HepG2 (cell line): ENCODE data around the gene LYST.

ENCODE experiments used
- CTCF ChIP-seq: sonication (generic); formaldehyde crosslinking; IDR thresholded peaks from 2 replicates; pipeline ENCODE4 v1.5.0; 2020; ENCODE audit warnings: mild to moderate bottlenecking, missing genetic modification reagents, moderate library complexity
- EP300 ChIP-seq, 3 experiments: sonication (generic) in 1 of 3; formaldehyde crosslinking in 1 of 3; IDR thresholded peaks; 2 replicates each; pipeline versions ENCODE4 v1.5.1 to v1.6.1; 2011 to 2020; ENCODE audit warnings: low read depth in 2 of 3, low read length in 2 of 3, borderline replicate concordance in 1 of 3, improper control_type of control experiment in 1 of 3, mild to moderate bottlenecking in 1 of 3, missing genetic modification reagents in 1 of 3, moderate library complexity in 1 of 3
- NCOA2 ChIP-seq: sonication (generic); formaldehyde crosslinking; IDR thresholded peaks from 2 replicates; pipeline ENCODE4 v1.8.0; 2022; ENCODE audit warnings: inconsistent platforms
- NR2F1 ChIP-seq, 2 experiments: fragments of 450-650 bp in 1 of 2; formaldehyde crosslinking in 1 of 2; IDR thresholded peaks; 2 replicates each; pipeline versions ENCODE4 v1.5.0 to v1.6.1; 2016 to 2020; ENCODE audit warnings: mild to moderate bottlenecking in 1 of 2, missing compliant biosample characterization in 1 of 2, missing genetic modification reagents in 1 of 2, moderate library complexity in 1 of 2
- U2AF1 ChIP-seq: fragments of 200-400 bp; formaldehyde crosslinking; optimal IDR thresholded peaks from 2 replicates; pipeline ENCODE3; 2017; ENCODE audit warnings: mild to moderate bottlenecking, low read depth, low read length

DNA sequence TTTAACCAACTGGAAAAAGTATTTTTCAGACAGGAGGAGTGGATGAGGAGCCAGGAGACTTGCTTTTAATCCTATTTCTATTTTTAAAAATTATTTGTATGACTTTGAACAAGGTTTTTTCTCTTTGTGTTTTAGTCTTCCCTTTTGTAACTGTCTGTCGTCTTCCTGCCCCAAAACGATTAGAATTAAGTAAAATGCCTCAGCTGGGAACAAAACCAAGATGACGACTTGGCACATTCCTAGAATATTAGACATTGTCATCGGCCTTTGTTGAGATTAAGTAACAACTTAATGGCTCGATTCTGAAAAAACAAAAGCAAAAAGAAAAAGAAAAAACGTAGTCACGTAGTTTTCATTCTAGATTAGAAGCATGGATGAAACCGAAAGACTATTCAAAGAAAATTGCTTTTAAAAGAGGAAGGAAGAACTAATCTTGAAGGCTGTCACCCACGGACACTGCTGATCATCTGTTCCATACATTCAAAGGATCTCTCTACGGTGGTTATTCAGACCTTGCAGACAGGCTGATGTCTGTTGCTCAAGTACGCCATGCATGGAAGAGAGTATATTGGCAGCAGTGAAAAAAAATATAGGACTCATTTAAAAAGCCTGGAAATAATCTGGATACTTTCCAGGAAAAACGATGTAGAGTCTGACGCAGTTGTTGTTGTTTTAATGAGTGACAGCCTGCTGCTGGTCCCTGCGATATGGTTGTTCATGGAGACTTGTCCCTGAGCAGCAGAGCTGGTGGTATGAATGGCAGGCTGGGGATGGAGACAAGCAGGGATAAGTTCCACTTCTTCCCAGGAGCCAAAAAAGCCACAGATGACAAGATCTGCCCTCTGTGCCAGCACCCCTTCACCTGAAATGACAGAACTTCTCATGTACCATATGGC is 234.0 kb downstream of the LYST start:
- TF ChIP-seq U2AF1 (no peak), CTCF (CRISPR knock-in tag) (no peak), NR2F1 (CRISPR knock-in tag; IDR thresholded peaks at IDR 0.05) (no peak), NCOA2 (no peak), EP300 (IDR thresholded peaks at IDR 0.05; ENCODE audit: low read depth in 2 of 2, low read length in 2 of 2) (no peak), EP300 (CRISPR knock-in tag; IDR thresholded peaks at IDR 0.05; ENCODE audit: borderline replicate concordance) (no peak)
